Measurements from ENCODE around the gene ADGRV1. TPM values are rescaled to one million over a fixed set of nuclear protein-coding genes. Genes with fewer than 3 reads are reported as not detected.

ADGRV1 gene, protein sequence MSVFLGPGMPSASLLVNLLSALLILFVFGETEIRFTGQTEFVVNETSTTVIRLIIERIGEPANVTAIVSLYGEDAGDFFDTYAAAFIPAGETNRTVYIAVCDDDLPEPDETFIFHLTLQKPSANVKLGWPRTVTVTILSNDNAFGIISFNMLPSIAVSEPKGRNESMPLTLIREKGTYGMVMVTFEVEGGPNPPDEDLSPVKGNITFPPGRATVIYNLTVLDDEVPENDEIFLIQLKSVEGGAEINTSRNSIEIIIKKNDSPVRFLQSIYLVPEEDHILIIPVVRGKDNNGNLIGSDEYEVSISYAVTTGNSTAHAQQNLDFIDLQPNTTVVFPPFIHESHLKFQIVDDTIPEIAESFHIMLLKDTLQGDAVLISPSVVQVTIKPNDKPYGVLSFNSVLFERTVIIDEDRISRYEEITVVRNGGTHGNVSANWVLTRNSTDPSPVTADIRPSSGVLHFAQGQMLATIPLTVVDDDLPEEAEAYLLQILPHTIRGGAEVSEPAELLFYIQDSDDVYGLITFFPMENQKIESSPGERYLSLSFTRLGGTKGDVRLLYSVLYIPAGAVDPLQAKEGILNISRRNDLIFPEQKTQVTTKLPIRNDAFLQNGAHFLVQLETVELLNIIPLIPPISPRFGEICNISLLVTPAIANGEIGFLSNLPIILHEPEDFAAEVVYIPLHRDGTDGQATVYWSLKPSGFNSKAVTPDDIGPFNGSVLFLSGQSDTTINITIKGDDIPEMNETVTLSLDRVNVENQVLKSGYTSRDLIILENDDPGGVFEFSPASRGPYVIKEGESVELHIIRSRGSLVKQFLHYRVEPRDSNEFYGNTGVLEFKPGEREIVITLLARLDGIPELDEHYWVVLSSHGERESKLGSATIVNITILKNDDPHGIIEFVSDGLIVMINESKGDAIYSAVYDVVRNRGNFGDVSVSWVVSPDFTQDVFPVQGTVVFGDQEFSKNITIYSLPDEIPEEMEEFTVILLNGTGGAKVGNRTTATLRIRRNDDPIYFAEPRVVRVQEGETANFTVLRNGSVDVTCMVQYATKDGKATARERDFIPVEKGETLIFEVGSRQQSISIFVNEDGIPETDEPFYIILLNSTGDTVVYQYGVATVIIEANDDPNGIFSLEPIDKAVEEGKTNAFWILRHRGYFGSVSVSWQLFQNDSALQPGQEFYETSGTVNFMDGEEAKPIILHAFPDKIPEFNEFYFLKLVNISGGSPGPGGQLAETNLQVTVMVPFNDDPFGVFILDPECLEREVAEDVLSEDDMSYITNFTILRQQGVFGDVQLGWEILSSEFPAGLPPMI (N-terminal part only)
- total RNA-seq (2014; rRNA removed; shearing (Covaris generic)): 13.1 and 21.4 TPM in 2 replicates

DNA sequence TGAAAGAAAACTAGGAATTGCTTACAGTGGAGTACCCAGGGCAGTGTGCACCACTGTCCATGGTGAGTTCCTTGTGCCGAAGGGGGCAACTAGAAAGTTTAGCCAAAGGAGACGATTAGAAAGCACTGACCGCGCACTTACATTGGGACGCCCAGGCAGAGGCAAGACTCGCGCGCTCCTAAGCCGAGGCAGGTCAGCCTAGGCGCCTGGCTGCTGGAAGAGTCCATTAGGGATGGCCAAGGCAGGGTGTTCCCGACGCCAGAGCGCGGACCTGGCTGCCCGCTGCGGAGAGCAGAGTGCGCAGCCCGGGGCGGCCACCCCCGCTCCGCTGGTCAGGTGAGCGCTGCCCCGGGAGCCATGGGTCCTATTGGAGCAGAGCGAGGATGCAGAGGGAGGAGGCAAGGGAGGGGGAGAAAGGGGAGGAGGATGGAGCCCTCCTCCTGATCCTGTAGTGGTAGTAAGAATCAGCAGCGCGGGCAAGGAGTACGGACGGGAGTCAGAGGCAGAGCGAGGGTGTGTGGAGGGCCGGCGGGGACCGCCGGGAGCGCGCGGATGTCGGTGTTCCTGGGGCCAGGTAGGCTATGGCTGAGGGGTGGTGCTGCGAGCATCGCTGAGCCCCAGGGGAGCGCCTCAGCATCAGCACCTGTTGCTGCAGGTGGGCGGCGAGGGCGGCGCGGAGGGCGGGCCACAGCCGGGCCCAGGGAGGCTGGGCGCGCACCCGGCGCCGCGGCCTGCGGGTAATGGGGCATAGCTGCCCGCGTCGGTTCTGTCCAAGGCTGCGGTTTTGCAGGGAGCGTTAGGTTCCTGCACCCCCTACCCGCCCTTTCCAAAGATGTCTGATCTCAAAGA lies at the start of gene ADGRV1:
ADGRV1 (plus strand) TSS at position 454 of the 849 bp plus-strand sequence; CDS start at position 553, 99 bp downstream.
- H3K36me3 ChIP-seq: no peaks in the 10 kb centered on the region
- H3K27ac ChIP-seq: no peak within 1 kb of the TSS; the same call in 1 of the 2 replicates
- peaks cover 10% of the 10 kb centered on the region for H3K4me1 ChIP-seq
- no peaks in the 10 kb centered on the region for H3K9me3 ChIP-seq (replicated peaks)
- H3K4me3 ChIP-seq: peak within 1 kb of the TSS; percentile 74
- no peaks in the 10 kb centered on the region for H3K27me3 ChIP-seq
- peak; percentile 95 for DNase-seq

DNA sequence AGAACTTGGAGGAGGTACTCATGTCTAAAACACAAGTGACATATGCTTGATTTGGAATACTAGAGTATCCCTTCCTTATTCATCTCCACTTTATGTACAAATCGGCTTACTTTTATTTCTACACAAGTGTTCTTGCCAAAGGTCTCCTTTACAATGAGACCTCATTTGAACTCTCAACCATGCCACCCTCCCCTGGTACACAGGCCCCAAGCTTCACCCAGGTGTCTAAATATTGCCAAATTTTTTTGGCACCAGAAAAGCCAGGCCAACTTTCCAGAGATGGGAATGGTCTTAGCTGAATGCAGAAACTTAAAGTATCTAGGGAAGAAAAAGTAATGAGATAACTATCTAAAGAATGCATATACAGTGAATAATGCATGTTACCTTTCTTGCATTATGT lies 48.2 kb upstream of the ADGRV1 start:
- H3K4me1 ChIP-seq: no peaks in the 10 kb centered on the region
- H3K36me3 ChIP-seq: 0 out of 2 replicates have a peak, but pooled peaks cover 11% of the 10 kb centered on the region
- H3K9me3 ChIP-seq (replicated peaks): no peaks in the 10 kb centered on the region
- H3K27ac ChIP-seq: no peak overlapping the region
- H3K27me3 ChIP-seq: no peaks in the 10 kb centered on the region
- no peak for DNase-seq
- H3K4me3 ChIP-seq: no peak overlapping the region

DNA sequence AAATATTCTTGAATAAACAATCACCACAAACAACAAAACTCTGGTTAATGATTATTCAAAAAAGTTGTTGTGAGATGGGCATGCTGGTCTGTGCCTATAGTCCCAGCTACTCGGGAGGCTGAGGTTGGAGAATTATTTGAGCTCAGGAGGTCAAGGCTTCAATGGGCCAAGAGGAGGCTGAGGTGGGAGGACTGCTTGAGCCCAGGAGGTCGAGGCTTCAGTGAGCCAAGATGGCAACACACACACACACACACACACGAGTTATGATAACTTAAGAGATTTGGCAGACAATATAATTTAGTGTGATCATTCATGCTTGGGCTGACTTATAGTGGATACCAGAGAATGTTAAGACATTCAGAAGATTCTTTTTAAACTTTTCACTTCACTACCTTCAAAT lies 44.1 kb upstream of the ADGRV1 start:
- Histone ChIP-seq H3K4me3 (no peak overlapping the region), H3K4me1 (peaks cover 13% of the 10 kb centered on the region), H3K27me3 (no peaks in the 10 kb centered on the region), H3K9me3 (replicated peaks) (no peaks in the 10 kb centered on the region), H3K36me3 (peaks cover 10% of the 10 kb centered on the region), H3K27ac (no peak overlapping the region)
- DNase-seq: no peak

DNA sequence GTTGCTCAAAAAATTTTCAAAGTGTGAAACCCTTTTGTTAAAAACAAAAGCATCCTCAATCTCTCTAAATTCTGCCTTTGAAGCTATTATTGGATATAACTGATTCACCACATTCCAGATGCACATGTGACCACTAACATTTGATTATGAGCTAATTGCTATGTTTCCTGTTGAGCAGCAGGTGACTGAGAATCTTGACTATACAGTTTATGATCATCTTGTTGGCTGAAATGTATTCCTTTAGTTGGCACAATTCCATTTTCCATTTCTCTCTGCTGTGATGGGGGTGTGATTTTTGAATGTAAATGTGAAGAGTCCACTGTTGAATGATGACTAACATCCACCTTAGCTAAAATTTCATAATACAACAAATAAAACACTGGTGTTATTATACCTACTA lies 39.9 kb upstream of the ADGRV1 start:
- DNase-seq: peak in 1 of 2 experiments; percentile 34
- Histone ChIP-seq H3K4me1 (peaks cover 13% of the 10 kb centered on the region), H3K27me3 (no peaks in the 10 kb centered on the region), H3K4me3 (no peak overlapping the region), H3K27ac (peak overlapping the region; percentile 16), H3K36me3 (peaks cover 29% of the 10 kb centered on the region), H3K9me3 (replicated peaks) (no peaks in the 10 kb centered on the region)

DNA sequence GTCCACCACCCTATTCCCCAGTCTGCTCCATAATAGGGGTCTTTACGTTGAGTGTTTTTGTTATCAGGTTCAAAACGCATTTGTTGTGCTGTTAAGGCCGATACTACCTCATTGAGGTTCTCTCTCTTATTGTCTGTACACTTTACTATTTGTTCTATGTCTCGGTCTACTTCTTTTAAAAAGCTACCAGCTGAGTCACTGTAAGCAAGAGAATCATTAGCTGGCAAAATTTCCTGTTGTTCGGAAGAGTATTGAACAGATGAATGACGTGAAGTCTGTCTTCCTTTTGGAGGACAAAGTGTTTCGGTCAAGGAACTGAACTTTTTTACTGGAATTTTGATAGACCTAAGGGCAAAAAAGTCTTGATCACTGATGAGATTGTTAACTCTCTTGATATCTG lies 39.5 kb upstream of the ADGRV1 start:
- DNase-seq: no peak
- peaks cover 34% of the 10 kb centered on the region for H3K36me3 ChIP-seq

DNA sequence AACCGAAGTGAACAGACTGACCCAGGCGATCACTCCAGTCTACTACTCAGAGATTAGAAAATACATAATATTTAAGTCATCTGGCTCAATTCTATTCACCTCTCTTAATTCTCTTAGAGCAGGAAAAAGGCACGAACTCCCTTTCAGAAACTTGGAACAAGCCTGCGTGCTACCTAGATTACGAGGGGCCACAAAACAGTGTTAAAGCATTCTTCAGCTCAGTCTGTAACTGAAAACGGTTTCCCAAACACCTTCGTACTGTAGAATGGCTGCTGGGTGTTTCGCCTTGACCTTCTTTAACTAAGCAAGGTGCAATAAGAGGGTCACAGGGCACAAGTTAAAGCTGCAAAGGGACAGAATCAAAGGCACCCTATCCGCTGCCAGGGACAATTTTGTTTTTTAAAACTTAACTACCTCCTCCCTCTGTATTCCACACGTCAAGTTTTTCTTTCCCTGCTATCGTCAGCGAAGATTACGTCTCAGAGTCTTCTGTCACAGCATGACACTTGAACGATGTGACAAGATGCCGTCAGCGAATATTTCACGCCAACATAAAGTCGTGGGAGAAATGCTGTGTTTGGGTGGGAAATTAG lies 29.9 kb upstream of the ADGRV1 start:
- Histone ChIP-seq H3K27ac (peak overlapping the region; percentile 54), H3K36me3 (peaks cover 14% of the 10 kb centered on the region), H3K9me3 (replicated peaks) (no peaks in the 10 kb centered on the region), H3K27me3 (no peaks in the 10 kb centered on the region), H3K4me1 (peaks cover 8% of the 10 kb centered on the region), H3K4me3 (peak overlapping the region; percentile 84)
- peak in 1 of 2 experiments; percentile 23 for DNase-seq

More for the DNA sequence above, 39.5 kb upstream of the ADGRV1 start:
- no peaks in the 10 kb centered on the region for H3K27me3 ChIP-seq
- no peaks in the 10 kb centered on the region for H3K9me3 ChIP-seq (replicated peaks)
- peaks cover 13% of the 10 kb centered on the region for H3K4me1 ChIP-seq
- peak overlapping the region; percentile 16 for H3K27ac ChIP-seq
- no peak overlapping the region for H3K4me3 ChIP-seq

DNA sequence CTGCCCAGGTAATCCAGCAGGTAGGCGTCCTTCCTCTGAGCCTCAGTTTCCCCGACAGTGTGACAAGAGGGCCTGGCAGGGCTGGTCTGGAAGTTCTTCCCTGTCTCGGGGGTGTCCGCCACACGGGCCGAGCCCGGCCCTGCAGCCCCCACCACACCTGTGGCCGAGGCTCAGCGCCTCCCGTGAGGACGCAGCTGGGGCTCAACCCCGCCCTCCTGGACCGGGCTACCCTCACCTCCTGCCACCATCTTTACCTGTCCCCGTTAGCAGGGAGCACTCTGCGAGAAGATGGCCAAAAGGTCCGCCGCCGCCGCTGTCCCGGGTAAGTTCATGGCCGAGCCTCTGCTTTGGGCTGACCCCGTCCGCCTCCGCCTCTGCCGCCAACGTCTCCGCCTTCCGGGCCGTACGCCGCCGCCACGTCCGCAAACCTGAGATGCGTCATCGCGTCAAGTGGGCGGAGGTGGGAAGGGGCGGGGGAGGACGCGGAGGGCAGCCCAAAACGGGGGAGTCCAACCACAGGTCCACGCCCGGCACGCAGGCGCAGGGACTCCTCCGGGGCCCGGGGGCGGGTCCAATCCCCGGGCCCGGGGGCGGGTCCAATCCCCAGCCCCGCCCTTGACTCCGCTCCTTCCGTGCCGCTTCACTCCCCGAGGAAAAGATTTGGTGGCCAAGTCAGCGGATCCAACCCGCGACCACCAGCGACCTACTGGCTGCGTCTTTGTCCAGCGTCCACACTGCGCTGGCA lies 29.2 kb upstream of the ADGRV1 start, which contains the start of gene LYSMD3:
LYSMD3 (minus strand) TSS at position 391 of the 745 bp plus-strand sequence. CDS start 4,295 bp downstream, outside the sequence.
- DNase-seq: peak; percentile 97 to 98
- Histone ChIP-seq H3K27me3 (no peaks in the 10 kb centered on the region), H3K27ac (peak within 1 kb of the TSS; percentile 54), H3K4me3 (peak within 1 kb of the TSS; percentile 84), H3K36me3 (peaks cover 7% of the 10 kb centered on the region), H3K9me3 (replicated peaks) (no peaks in the 10 kb centered on the region), H3K4me1 (peaks cover 8% of the 10 kb centered on the region)

DNA sequence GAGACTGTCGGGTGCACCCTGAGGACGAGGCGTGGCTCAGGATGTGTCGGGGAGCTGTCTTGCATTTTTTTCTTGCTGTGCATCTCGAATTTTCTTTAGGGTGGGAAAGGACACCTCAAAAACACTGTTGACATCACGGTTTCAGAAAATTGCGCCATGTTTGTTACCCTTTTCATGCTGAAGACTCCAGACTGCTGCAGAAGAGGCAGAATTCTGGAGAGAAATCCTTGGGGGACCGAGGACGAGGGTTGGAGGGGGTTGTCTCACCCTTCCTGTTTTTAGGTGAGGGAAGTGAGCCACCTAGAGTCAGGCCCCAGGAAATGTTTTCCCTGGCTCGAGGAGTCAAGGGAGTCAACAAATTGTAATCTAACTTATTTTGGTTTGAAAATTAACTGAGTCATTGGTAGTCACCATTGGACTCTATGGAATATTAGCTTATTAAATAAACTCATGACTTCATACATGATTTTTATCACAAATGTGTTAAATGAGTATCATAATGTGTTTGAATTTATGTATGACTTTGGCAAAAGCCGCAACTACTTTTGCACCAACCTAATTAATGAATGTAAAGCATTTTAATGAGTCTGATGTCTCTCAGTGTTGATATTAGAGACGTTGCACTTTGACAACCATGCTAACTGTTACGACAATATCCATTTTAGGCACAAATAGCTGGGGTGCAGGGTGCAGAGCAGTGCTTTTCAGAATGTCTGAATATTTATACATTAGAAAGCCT lies 28.5 kb upstream of the ADGRV1 start:
- peak; percentile 79 to 89 for DNase-seq
- Histone ChIP-seq H3K27ac (peak overlapping the region; percentile 54), H3K4me3 (peak overlapping the region; percentile 84), H3K27me3 (no peaks in the 10 kb centered on the region), H3K9me3 (replicated peaks) (no peaks in the 10 kb centered on the region), H3K4me1 (peaks cover 8% of the 10 kb centered on the region), H3K36me3 (peaks cover under 1% of the 10 kb centered on the region; the same call in 1 of the 2 replicates)

DNA sequence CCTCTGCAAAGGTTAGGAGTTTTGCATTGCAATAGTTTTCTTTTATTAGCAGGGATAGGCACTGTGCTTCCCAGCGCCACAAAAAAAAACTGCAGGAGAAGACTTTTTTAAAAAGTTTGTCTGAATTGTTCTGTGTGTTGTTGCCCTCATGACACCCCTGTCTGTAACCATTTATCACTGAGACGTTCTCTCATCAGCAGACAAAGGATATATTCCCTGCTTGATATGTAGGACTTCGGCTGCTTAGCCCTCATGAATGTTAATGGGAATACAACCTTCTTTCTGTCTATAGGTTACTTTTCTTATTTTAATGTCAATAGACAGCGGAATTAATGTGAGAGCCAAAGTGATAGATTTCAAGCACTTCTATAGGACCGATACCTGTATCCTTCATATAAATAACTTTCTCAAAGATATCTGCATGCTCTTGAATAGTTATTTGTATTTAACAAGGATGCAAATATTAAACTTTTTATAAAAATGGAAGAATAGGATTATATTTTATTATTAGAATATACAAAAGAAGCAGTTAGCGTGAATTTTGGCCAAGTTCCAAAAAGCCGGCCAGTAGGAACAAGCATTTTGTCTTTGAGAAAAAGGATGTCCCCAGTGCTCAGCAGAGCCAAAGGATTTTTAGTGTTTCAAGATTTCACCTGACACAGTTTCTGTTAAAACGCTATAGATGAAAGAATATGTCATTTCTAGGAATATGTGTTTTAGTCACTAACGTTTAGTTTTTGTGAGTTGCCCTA lies 27.7 kb upstream of the ADGRV1 start:
- H3K4me3 ChIP-seq: peak overlapping the region; percentile 84
- DNase-seq: peak in 1 of 2 experiments; percentile 50
- H3K27ac ChIP-seq: no peak overlapping the region
- peaks cover 8% of the 10 kb centered on the region for H3K4me1 ChIP-seq
- H3K36me3 ChIP-seq: no peaks in the 10 kb centered on the region
- H3K27me3 ChIP-seq: no peaks in the 10 kb centered on the region
- H3K9me3 ChIP-seq (replicated peaks): no peaks in the 10 kb centered on the region

DNA sequence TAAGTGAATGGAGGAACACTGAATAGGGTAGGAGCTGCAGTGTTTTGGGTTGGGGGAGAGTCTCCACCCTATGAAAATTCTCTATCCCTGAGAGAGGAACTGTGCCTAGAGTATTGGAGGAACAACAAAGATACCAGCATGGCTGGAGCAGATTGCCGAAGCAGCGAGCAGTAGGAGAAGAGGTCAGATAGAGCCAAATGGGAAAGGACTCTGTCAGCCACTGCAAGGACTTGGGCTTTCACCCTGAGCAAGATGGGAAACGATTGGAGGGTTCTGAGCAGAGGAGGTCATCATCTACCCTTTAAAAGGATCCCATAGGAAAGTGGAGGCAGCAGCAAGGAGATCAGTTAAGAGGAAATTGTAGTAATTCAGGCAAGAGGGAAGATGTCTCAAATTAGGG lies 24.8 kb upstream of the ADGRV1 start:
- peaks cover 2% of the 10 kb centered on the region; the same call in 1 of the 2 replicates for H3K4me1 ChIP-seq
- H3K27ac ChIP-seq: no peak overlapping the region
- no peak overlapping the region for H3K4me3 ChIP-seq
- no peaks in the 10 kb centered on the region for H3K9me3 ChIP-seq (replicated peaks)
- no peaks in the 10 kb centered on the region for H3K27me3 ChIP-seq
- DNase-seq: no peak
- no peaks in the 10 kb centered on the region for H3K36me3 ChIP-seq

DNA sequence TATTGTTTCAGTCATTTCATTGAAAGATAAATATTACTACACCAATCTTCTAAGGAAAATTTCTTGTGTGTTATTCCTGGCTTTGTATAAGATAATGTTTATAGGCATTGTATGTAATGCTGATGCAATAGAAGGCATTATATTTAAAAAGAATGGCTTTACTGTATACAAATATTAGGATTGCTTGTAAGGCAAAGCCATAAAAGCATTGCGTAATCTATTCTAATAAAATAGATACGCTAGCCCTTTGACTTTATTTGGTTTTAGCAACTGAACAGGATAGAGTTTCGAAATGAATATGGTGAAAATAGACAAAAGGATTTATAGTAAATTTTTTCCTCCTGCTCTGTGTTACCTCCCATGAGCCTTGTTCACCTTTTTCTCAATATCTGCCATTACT lies 23.7 kb upstream of the ADGRV1 start:
- no peak overlapping the region for H3K27ac ChIP-seq
- no peaks in the 10 kb centered on the region for H3K27me3 ChIP-seq
- H3K4me3 ChIP-seq: no peak overlapping the region
- no peak for DNase-seq
- H3K36me3 ChIP-seq: no peaks in the 10 kb centered on the region
- H3K9me3 ChIP-seq (replicated peaks): no peaks in the 10 kb centered on the region
- H3K4me1 ChIP-seq: peaks cover 2% of the 10 kb centered on the region; the same call in 1 of the 2 replicates

Data from SJCRH30 (cell line).